Suprapubic skin (tissue), 4 donors: ENCODE data around the gene SORCS2.

ENCODE experiments used
- CTCF ChIP-seq, 2 donors: fragments of 200-600 bp in 1 of 2; fragments of 450-650 bp in 1 of 2; sonication (generic) in 1 of 2; IDR thresholded peaks; one replicate each; pipeline ENCODE4 v1.5.1; 2016 to 2019; ENCODE audit warnings: antibody characterized with exemption in 2 of 2, mild to moderate bottlenecking in 1 of 2, moderate library complexity in 1 of 2
- EP300 ChIP-seq: sonication (generic); formaldehyde crosslinking; IDR thresholded peaks from one replicate; pipeline ENCODE4 v1.6.1; 2017; ENCODE audit warnings: antibody characterized with exemption
- POLR2A ChIP-seq, 2 donors: fragments of 450-650 bp; IDR thresholded peaks; one replicate each; pipeline ENCODE4 v1.6.1; 2017; ENCODE audit warnings: antibody characterized with exemption in 2 of 2, mild to moderate bottlenecking in 2 of 2, moderate library complexity in 2 of 2
- POLR2AphosphoS5 ChIP-seq, 3 donors: sonication (generic); formaldehyde crosslinking; IDR thresholded peaks; one replicate each; pipeline ENCODE4 v1.6.1; 2017; ENCODE audit warnings: antibody characterized with exemption in 3 of 3

GRCh38 chr4:7727749-7728148 is 535.4 kb downstream of the SORCS2 start:
- TF ChIP-seq POLR2AphosphoS5 (IDR thresholded peaks at IDR 0.05), result no peak
- TF ChIP-seq POLR2A (IDR thresholded peaks at IDR 0.05), result no peak
- TF ChIP-seq CTCF (IDR thresholded peaks at IDR 0.05), result no peak
- no peak for TF ChIP-seq EP300
